Lower leg skin (tissue), 3 donors: ENCODE data around the gene GLRA1.

ENCODE experiments used
- POLR2A ChIP-seq, 2 donors: fragments of 450-650 bp; IDR thresholded peaks; one replicate each; pipeline ENCODE4 v1.6.1; 2016 to 2017; ENCODE audit warnings: antibody characterized with exemption in 2 of 2, mild to moderate bottlenecking in 1 of 2, moderate library complexity in 1 of 2
- TF ChIP-seq, protein P1 (sequence below), 3 donors: fragments of 450-650 bp; IDR thresholded peaks; one replicate each; pipeline ENCODE4 v1.5.1; 2016; ENCODE audit warnings: antibody characterized with exemption in 3 of 3, mild to moderate bottlenecking in 3 of 3, moderate library complexity in 2 of 3

DNA sequence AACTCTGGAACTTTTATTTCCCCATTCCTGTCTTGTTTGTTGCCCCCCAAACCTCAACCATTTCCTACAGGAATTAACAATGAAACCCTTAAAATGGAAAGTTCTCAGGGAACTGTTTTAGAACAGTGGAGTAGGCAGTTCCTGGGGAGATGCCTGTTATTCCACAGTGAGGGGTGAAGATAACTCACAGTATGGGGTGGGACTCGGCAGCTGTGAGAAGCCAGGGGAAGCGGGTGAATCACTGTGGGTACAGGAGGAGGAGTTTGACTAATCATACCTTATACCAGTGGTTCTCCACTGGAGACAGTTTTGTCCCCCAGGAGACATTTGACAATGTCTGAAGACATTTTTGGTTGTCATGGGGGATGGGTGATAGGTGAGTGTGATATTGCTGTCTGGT is 36.9 kb upstream of the GLRA1 start:
- TF ChIP-seq, protein P1, sequence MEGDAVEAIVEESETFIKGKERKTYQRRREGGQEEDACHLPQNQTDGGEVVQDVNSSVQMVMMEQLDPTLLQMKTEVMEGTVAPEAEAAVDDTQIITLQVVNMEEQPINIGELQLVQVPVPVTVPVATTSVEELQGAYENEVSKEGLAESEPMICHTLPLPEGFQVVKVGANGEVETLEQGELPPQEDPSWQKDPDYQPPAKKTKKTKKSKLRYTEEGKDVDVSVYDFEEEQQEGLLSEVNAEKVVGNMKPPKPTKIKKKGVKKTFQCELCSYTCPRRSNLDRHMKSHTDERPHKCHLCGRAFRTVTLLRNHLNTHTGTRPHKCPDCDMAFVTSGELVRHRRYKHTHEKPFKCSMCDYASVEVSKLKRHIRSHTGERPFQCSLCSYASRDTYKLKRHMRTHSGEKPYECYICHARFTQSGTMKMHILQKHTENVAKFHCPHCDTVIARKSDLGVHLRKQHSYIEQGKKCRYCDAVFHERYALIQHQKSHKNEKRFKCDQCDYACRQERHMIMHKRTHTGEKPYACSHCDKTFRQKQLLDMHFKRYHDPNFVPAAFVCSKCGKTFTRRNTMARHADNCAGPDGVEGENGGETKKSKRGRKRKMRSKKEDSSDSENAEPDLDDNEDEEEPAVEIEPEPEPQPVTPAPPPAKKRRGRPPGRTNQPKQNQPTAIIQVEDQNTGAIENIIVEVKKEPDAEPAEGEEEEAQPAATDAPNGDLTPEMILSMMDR (IDR thresholded peaks at IDR 0.05) = no peak
- no peak for TF ChIP-seq POLR2A (IDR thresholded peaks at IDR 0.05)
